MCF 10A (cell line): ENCODE data around the gene CAMK4. TPM values are rescaled to one million over a fixed set of nuclear protein-coding genes. Genes with fewer than 3 reads are reported as not detected.

ENCODE experiments used
- BruUV-seq: library from RNA; stranded (reverse); fragments of 400-500 nt; replicated peaks from 2 replicates; lab custom pipeline; 2021; lab: Mats Ljungman, UMichigan
- CTCF ChIA-PET: fragments of 300-600 bp; sonication (Branson Sonifier 250); formaldehyde crosslinking; extraction: SDS; loops from one replicate; lab custom pipeline; 2021; ENCODE audit warnings: antibody characterized with exemption, inconsistent platforms; lab: Yijun Ruan, JAX
- POLR2A ChIA-PET: fragments of 300-600, 350-650 bp; sonication (Branson Sonifier 250); formaldehyde crosslinking; extraction: SDS; loops from one replicate; lab custom pipeline; 2020; ENCODE audit warnings: antibody characterized with exemption, inconsistent platforms; lab: Yijun Ruan, JAX
- DNase-seq: peaks from one replicate; pipeline ENCODE4 v3.0.0-alpha.2; 2018; ENCODE audit not compliant: unreplicated experiment
- H3K27ac Mint-ChIP-seq: one replicate; pipeline ENCODE4 v1.8.0; 2022; ENCODE audit warnings: mild to moderate bottlenecking, low read depth, mixed read lengths; ENCODE audit not compliant: unreplicated experiment
- H3K27me3 Mint-ChIP-seq: one replicate; pipeline ENCODE4 v1.8.0; 2022; ENCODE audit warnings: mixed read lengths; ENCODE audit not compliant: insufficient read depth, unreplicated experiment
- H3K36me3 Mint-ChIP-seq: one replicate; pipeline ENCODE4 v1.8.0; 2022; ENCODE audit warnings: mild to moderate bottlenecking, moderate library complexity, mixed read lengths; ENCODE audit not compliant: insufficient read depth, unreplicated experiment
- H3K4me1 Mint-ChIP-seq: one replicate; pipeline ENCODE4 v1.8.0; 2022; ENCODE audit warnings: mixed read lengths; ENCODE audit not compliant: insufficient read depth, unreplicated experiment
- H3K4me3 Mint-ChIP-seq: one replicate; pipeline ENCODE4 v1.8.0; 2022; ENCODE audit warnings: mild to moderate bottlenecking, moderate library complexity, mixed read lengths; ENCODE audit not compliant: unreplicated experiment
- H3K9me3 Mint-ChIP-seq: one replicate; pipeline ENCODE4 v1.8.0; 2022; ENCODE audit warnings: mixed read lengths; ENCODE audit not compliant: unreplicated experiment
- intact Hi-C: fragments of 100-400 bp; cut with micrococcal nuclease; formaldehyde crosslinking; loops from 2 replicates; pipeline ENCODE4 v1.14.1; 2022
- total RNA-seq: library from RNA; stranded (reverse); gene quantifications from 2 replicates; pipeline ENCODE4 v1.2.3, GENCODE V29; 2022
- TF ChIP-seq, protein P1 (sequence below): fragments of 200-600 bp; IDR thresholded peaks from one replicate; pipeline ENCODE4 v1.8.0; 2022; ENCODE audit warnings: antibody characterized with exemption, mild to moderate bottlenecking; ENCODE audit not compliant: unreplicated experiment

Gene CAMK4
- total RNA-seq, 1 experiment from 2014 or later, result 0.21 TPM

DNA sequence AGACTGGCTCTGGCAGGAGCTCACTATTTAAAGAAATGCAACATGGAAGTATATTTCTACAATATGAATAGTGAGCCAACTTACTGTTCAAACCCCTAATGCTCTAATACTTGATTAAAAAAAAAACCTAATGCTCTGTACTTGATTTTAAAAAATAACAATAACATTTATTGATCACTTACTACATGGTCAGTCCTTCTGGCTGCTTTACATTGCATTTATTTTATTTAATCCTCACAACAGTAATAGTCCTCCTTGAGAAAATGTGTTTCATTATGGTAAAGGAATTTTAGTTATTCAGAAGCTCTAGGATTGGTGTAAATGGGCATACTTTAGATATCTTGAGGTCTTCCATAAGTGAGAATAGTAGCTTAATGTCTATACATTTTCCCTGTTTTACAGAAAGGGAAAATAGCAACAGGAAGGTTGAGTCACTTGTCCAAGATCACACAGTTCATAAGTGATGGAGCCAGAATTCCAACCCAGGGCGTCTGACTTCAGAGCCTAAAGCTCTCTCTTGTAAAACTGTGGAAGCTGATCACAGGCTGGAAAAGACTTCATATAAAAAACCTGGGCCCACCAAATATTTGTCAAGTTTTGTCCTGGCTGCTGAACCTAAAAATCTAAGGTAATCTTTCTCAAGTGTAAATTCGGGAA is 287.1 kb downstream of the CAMK4 start:
- TSS peak; percentile 45 for BruUV-seq
- Mint-ChIP-seq H3K27me3 (no peaks in the 10 kb centered on the region), H3K36me3 (no peaks in the 10 kb centered on the region), H3K9me3 (no peaks in the 10 kb centered on the region), H3K4me1 (peaks cover 38% of the 10 kb centered on the region), H3K27ac (peak overlapping the region; percentile 65), H3K4me3 (peak overlapping the region; percentile 76)
- peak; percentile 28 for DNase-seq
- TF ChIP-seq, protein P1, sequence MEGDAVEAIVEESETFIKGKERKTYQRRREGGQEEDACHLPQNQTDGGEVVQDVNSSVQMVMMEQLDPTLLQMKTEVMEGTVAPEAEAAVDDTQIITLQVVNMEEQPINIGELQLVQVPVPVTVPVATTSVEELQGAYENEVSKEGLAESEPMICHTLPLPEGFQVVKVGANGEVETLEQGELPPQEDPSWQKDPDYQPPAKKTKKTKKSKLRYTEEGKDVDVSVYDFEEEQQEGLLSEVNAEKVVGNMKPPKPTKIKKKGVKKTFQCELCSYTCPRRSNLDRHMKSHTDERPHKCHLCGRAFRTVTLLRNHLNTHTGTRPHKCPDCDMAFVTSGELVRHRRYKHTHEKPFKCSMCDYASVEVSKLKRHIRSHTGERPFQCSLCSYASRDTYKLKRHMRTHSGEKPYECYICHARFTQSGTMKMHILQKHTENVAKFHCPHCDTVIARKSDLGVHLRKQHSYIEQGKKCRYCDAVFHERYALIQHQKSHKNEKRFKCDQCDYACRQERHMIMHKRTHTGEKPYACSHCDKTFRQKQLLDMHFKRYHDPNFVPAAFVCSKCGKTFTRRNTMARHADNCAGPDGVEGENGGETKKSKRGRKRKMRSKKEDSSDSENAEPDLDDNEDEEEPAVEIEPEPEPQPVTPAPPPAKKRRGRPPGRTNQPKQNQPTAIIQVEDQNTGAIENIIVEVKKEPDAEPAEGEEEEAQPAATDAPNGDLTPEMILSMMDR, result no peak
- POLR2A ChIA-PET, result interaction anchor here (0.6 to 5.4 kb wide), 11 partner anchors 15 to 1456 kb away, joined by 3 to 105 read pairs (median 3); no protein-coding TSS in a partner anchor
- CTCF ChIA-PET, result interaction anchor here (1.1 to 1.8 kb wide), 4 partner anchors 14 to 355 kb away, joined by 3 to 5 read pairs (median 4); no protein-coding TSS in a partner anchor
- intact Hi-C loops, result no loop called here

DNA sequence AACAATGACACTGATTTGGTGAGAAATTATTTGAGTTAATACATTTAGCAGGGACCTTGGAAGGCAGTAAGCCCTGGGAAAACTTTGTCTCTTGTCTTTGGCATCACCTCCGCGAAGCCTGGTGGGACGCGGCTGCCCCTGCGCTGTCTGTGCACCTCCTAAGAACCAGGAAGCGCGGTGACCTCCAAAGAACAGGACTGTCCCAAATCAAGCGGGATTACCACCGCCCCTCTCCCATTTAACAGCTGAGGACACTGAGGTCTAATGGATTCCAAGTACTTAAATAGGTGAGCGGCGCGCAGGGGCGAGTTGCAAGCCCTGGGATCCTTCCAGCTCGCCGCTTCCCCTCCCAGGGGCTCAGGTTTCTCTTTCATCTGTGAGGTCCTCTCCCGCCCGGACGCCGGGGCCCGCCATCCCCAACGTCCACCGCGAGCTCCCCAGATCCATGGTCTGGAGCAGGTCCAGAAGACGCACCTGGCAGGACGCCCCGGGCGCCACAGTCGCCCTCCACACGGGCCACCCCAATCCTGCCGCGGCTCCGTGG is 287.7 kb downstream of the CAMK4 start:
- TF ChIP-seq, protein P1, result no peak
- POLR2A ChIA-PET, result interaction anchor here (0.5 to 5.4 kb wide), 11 partner anchors 15 to 857 kb away, joined by 3 to 105 read pairs (median 3); partner anchors contain the start of gene NREP
- DNase-seq, result peak; percentile 59
- H3K4me3 Mint-ChIP-seq, result peak overlapping the region; percentile 76
- H3K4me1 Mint-ChIP-seq, result peaks cover 38% of the 10 kb centered on the region
- CTCF ChIA-PET, result interaction anchor here (0.6 to 1.8 kb wide), 7 partner anchors 15 to 1467 kb away, joined by 3 to 5 read pairs (median 3); no protein-coding TSS in a partner anchor
- no peaks in the 10 kb centered on the region for H3K27me3 Mint-ChIP-seq
- BruUV-seq, result no TSS peak
- peak overlapping the region; percentile 65 for H3K27ac Mint-ChIP-seq
- H3K36me3 Mint-ChIP-seq, result no peaks in the 10 kb centered on the region
- no peaks in the 10 kb centered on the region for H3K9me3 Mint-ChIP-seq
- intact Hi-C loops, result no loop called here

DNA sequence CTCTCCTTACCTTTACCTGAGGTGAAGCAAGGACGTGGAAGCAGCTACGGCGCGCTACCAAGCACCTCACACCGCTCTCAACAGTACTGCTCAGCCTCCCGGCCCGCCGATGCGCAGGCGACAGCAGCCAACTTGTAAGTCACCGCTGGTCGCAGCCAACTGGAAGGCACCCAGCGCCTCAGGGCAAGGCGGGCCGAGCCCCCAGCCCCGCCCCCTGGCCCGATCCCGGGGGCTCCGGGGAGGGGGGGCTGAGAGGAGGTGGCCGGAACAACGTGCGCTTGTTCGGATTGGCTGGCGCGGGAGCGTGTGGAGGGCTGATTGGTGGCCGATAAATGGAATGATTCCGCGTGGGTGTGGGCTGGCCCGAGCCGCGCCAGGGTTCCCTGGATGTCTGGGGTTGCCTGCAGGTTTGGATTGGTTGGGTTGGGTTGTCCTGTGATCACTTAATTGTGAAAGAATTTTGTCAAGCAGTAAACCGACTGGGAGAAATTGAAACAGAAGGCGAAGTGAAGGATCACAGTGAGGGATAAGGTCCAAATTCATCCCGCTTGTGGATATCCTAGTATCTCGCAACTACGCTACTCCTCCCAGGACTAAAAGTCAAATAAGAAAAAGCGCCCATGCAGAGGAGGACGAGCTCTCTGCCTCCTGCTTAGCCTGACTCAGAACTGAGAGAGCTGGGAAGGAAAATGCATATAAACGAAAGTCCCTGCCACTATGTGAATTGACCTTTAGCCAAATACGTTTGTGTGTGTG is 288.4 kb downstream of the CAMK4 start, which contains the start of gene STARD4:
TSS of gene STARD4 (minus strand) at position 161 of the 756 bp plus-strand sequence. CDS start 5,102 bp downstream, outside the sequence.
- no peaks in the 10 kb centered on the region for H3K36me3 Mint-ChIP-seq
- POLR2A ChIA-PET, result interaction anchor here (0.5 to 5.4 kb wide), 12 partner anchors 9 to 245 kb away, joined by 3 to 105 read pairs (median 4); partner anchors contain the start of gene NREP
- TF ChIP-seq, protein P1, result no peak
- CTCF ChIA-PET, result interaction anchor here (0.5 to 1.8 kb wide), 10 partner anchors 9 to 1468 kb away, joined by 3 to 5 read pairs (median 3); no protein-coding TSS in a partner anchor
- H3K27ac Mint-ChIP-seq, result peak within 1 kb of the TSS; percentile 65
- peaks cover 38% of the 10 kb centered on the region for H3K4me1 Mint-ChIP-seq
- H3K27me3 Mint-ChIP-seq, result no peaks in the 10 kb centered on the region
- peak; percentile 94 for DNase-seq
- intact Hi-C loops, result no loop called here
- no TSS peak for BruUV-seq
- peak within 1 kb of the TSS; percentile 76 for H3K4me3 Mint-ChIP-seq
- H3K9me3 Mint-ChIP-seq, result no peaks in the 10 kb centered on the region
